ENCODE measurements around the gene SOS2. TPM values are rescaled to one million over a fixed set of nuclear protein-coding genes. Genes with fewer than 3 reads are reported as not detected.

SOS2 gene
- total RNA-seq, 4 donors from 2014 or later = 40.1 to 59.8 (median 46.7) TPM

DNA sequence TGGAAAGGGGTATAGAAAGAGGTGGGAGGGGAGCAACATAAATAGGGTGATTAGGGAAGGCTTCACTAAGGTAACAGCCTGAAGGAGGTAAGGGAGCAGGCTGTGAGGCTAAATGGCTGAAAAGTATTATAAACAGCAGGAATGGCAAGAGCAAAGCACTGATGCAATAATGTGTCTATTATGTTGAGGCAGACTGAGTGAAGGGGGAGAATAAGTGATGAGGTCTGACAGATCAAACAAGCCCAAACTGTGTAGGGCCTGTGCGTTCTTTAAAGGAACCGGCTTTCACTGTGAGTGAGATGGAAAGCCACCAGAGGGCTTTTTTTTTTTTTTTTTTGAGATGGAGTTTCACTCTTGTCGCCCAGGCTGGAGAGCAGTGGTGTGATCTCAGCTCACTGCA, 108.3 kb downstream of the SOS2 start:
- intact Hi-C loops (cut with DNase I) = no loop called here
- no peak overlapping the region for H3K4me3 ChIP-seq
- no peaks in the 10 kb centered on the region for H3K27me3 ChIP-seq
- WGBS = 83% methylated on average over 3 of the region's 3 CpGs
- peaks cover 0 to 65% (median 26%) of the 10 kb centered on the region in 4 donors for H3K36me3 ChIP-seq
- no peak for DNase-seq (ENCODE audit: extremely low spot score)
- no peaks in the 10 kb centered on the region for H3K9me3 ChIP-seq
- H3K4me1 ChIP-seq = no peaks in the 10 kb centered on the region
- no peak for TF ChIP-seq EP300 (IDR thresholded peaks at IDR 0.05)
- H3K27ac ChIP-seq (replicated peaks in 1 of 4) = no peak overlapping the region

DNA sequence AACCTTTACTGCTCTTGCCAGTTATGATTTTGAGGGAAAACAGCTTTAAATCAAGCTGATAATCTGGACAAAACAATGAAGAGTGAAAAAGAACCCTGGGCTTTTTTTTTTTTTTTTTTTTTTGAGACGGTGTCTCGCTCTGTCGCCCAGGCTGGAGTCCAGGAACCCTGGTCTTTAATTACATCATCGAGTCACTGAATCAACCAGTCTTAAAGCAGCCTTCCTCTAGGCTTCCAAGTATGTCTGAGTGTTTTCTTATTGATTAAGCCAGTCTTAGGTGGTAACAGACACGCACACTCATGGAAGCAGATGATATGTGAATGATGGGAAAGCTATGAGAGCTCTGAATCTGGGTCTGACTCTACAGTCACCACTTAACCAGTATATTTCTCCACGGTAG, 109.1 kb downstream of the SOS2 start:
- peaks cover 0 to 63% (median 24%) of the 10 kb centered on the region in 4 donors for H3K36me3 ChIP-seq
- no peaks in the 10 kb centered on the region for H3K9me3 ChIP-seq
- H3K27ac ChIP-seq (replicated peaks in 1 of 4) = no peak overlapping the region
- no peak overlapping the region for H3K4me3 ChIP-seq
- H3K4me1 ChIP-seq = peaks cover 0 to 3% (median under 1%) of the 10 kb centered on the region in 4 donors
- intact Hi-C loops (cut with DNase I) = no loop called here
- no peaks in the 10 kb centered on the region for H3K27me3 ChIP-seq
- TF ChIP-seq POLR2A (IDR thresholded peaks at IDR 0.05; ENCODE audit: low read depth) (no peak), EP300 (IDR thresholded peaks at IDR 0.05) (no peak), CTCF (IDR thresholded peaks at IDR 0.05) (no peak), POLR2AphosphoS5 (IDR thresholded peaks at IDR 0.05) (no peak)
- WGBS = 91% methylated on average over 6 of the region's 6 CpGs
- no peak for DNase-seq (ENCODE audit: extremely low spot score)

GRCh38 chr14:50121486-50121885, 109.9 kb downstream of the SOS2 start:
- WGBS = 93% methylated on average over 5 of the region's 5 CpGs
- H3K4me3 ChIP-seq = no peak overlapping the region
- H3K9me3 ChIP-seq = no peaks in the 10 kb centered on the region
- no peak for DNase-seq (ENCODE audit: extremely low spot score)
- H3K4me1 ChIP-seq = peaks cover 5 to 10% (median 7%) of the 10 kb centered on the region in 4 donors
- H3K27ac ChIP-seq (replicated peaks in 1 of 4) = no peak overlapping the region
- no peaks in the 10 kb centered on the region for H3K27me3 ChIP-seq
- no peak for TF ChIP-seq POLR2AphosphoS5 (IDR thresholded peaks at IDR 0.05)
- peaks cover 0 to 58% (median 22%) of the 10 kb centered on the region in 4 donors for H3K36me3 ChIP-seq
- intact Hi-C loops (cut with DNase I) = no loop called here

- Histone ChIP-seq H3K27ac (replicated peaks in 1 of 4) (peak overlapping the region; percentile 86 to 89 (median 86)), H3K36me3 (peaks cover 7 to 49% (median 30%) of the 10 kb centered on the region in 4 donors), H3K4me3 (no peak overlapping the region), H3K4me1 (peaks cover 15 to 28% (median 23%) of the 10 kb centered on the region in 4 donors), H3K27me3 (no peaks in the 10 kb centered on the region), H3K9me3 (no peaks in the 10 kb centered on the region)
- no peak for DNase-seq (ENCODE audit: extremely low spot score)
- TF ChIP-seq POLR2A (IDR thresholded peaks at IDR 0.05; ENCODE audit: low read depth) (no peak), CTCF (IDR thresholded peaks at IDR 0.05) (no peak), EP300 (IDR thresholded peaks at IDR 0.05) (no peak), POLR2AphosphoS5 (IDR thresholded peaks at IDR 0.05) (no peak)
- WGBS = 87% methylated on average over 2 of the region's 2 CpGs
- intact Hi-C loops (cut with DNase I) = loop anchor here (10.0 kb wide), 3 partner anchors 353 to 483 kb away; partner anchors contain the start of genes DNAAF2, KLHDC2 and MAP4K5
Observed at GRCh38 chr14:50117456-50117855, 113.9 kb downstream of the SOS2 start.

DNA sequence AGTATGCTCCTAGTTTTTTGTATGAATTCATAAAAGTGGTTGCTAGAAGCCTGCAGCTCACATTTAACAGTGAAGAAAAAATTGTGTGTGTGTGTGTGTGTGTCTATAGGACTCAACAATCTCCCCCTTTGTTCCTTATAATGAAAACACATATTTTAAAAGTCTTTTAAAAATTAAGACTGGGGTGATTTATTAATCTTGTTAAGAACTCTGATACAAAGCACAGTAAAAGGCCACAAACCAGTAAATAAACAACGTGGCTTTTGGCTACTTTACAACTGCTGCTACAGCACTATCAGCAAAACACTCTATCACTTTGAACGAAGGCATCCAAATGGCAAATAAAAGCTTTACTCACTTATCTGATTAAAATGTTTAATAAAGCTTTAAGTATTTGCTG, 114.4 kb downstream of the SOS2 start:
- peak overlapping the region; percentile 86 to 89 (median 86) for H3K27ac ChIP-seq (replicated peaks in 1 of 4)
- peaks cover 15 to 28% (median 23%) of the 10 kb centered on the region in 4 donors for H3K4me1 ChIP-seq
- DNase-seq (ENCODE audit: extremely low spot score) = no peak
- H3K9me3 ChIP-seq = no peaks in the 10 kb centered on the region
- peak overlapping the region; percentile 64 to 76 (median 76) for H3K4me3 ChIP-seq
- peaks cover 12 to 49% (median 34%) of the 10 kb centered on the region in 4 donors for H3K36me3 ChIP-seq
- intact Hi-C loops (cut with DNase I) = loop anchor here (10.0 kb wide), 3 partner anchors 352 to 482 kb away; partner anchors contain the start of genes DNAAF2, KLHDC2 and MAP4K5
- 39% methylated on average over 2 of the region's 2 CpGs for WGBS
- no peak for TF ChIP-seq EP300 (IDR thresholded peaks at IDR 0.05)
- no peak for TF ChIP-seq CTCF (IDR thresholded peaks at IDR 0.05)
- TF ChIP-seq POLR2AphosphoS5 (IDR thresholded peaks at IDR 0.05) = no peak
- TF ChIP-seq POLR2A (IDR thresholded peaks at IDR 0.05; ENCODE audit: low read depth) = no peak
- no peaks in the 10 kb centered on the region for H3K27me3 ChIP-seq

Data from esophagus muscularis mucosa (tissue), 4 donors.